ENCODE data around the gene HP. TPM values are rescaled to one million over a fixed set of nuclear protein-coding genes. Genes with fewer than 3 reads are reported as not detected.

Gene HP
- total and polyA plus RNA-seq, 2 of the 8 experiments (the other 6 are each of a cell fraction or from before 2014, with no cell fraction given) = not detected

GRCh38 chr16:72091217-72091616 lies 36.9 kb downstream of the HP start:
- Histone ChIP-seq H3K79me1 (ENCODE audit: low read depth, low read length) (peaks cover 6% of the 10 kb centered on the region), H2BK5ac (ENCODE audit: low read depth, low read length) (no peak overlapping the region), H3K56ac (replicated peaks; ENCODE audit: insufficient read length, low read depth, low read length) (no peak overlapping the region), H2BK12ac (ENCODE audit: low read depth, low read length) (no peak overlapping the region), H2AK5ac (ENCODE audit: low read depth, low read length) (no peak overlapping the region), H3K27me3 (replicated peaks in 1 of 4; ENCODE audit: control insufficient read depth in 3 of 4, extremely low read depth in 1 of 4, insufficient read depth in 3 of 4, low read length in 3 of 4) (no peaks in the 10 kb centered on the region), H3K14ac (ENCODE audit: insufficient read length) (no peak overlapping the region), H4K5ac (ENCODE audit: insufficient read length, low read depth, low read length) (no peak overlapping the region), H2BK15ac (ENCODE audit: low read length) (no peak overlapping the region), H3K18ac (ENCODE audit: extremely low read depth, low read length) (no peak overlapping the region), H4K8ac (ENCODE audit: extremely low read depth, insufficient read depth, low read length) (no peak overlapping the region), H2BK20ac (ENCODE audit: low read length) (no peak overlapping the region), H2BK120ac (replicated peaks; ENCODE audit: low read depth, low read length) (no peak overlapping the region), H3K23ac (ENCODE audit: insufficient read length) (no peak overlapping the region), H3K79me2 (ENCODE audit: control insufficient read depth in 1 of 2, insufficient read depth in 2 of 2, low read length in 2 of 2) (peaks cover 4 to 42% of the 10 kb centered on the region in 2 experiments), H2AFZ (ENCODE audit: low read length) (no peak overlapping the region), H3K4me1 (replicated peaks in 1 of 4; ENCODE audit: control insufficient read depth in 3 of 4, insufficient read depth in 4 of 4, low read length in 3 of 4) (peaks cover 0 to 6% (median under 1%) of the 10 kb centered on the region in 4 experiments; a peak in 2 of 7 replicates), H3K36me3 (ENCODE audit: control insufficient read depth in 2 of 4, insufficient read depth in 4 of 4, low read length in 3 of 4) (peaks cover 0 to 24% (median 12%) of the 10 kb centered on the region in 4 experiments; a peak in 5 of 8 replicates), H4K20me1 (replicated peaks in 1 of 2; ENCODE audit: control insufficient read depth in 1 of 2, insufficient read depth in 2 of 2, low read length in 2 of 2) (peaks cover 0 to 5% of the 10 kb centered on the region in 2 experiments), H3K23me2 (ENCODE audit: low read depth, low read length) (peaks cover 8% of the 10 kb centered on the region; the same call in 1 of the 2 replicates), H3K4ac (replicated peaks; ENCODE audit: insufficient read length, low read depth, low read length) (no peak overlapping the region), H3K27ac (ENCODE audit: low read depth, low read length) (no peak overlapping the region), H4K91ac (replicated peaks; ENCODE audit: insufficient read length, low read length) (no peak overlapping the region), H3K9me3 (ENCODE audit: insufficient read depth in 2 of 2, low read depth in 1 of 2, low read length in 1 of 2) (no peaks in the 10 kb centered on the region), H3K4me2 (ENCODE audit: insufficient read depth in 1 of 2, low read depth in 2 of 2, low read length in 2 of 2) (no peak overlapping the region), H3K9ac (replicated peaks in 1 of 4; ENCODE audit: extremely low read depth in 1 of 4, low read depth in 3 of 4, low read length in 3 of 4) (no peak overlapping the region), H3K4me3 (ENCODE audit: extremely low read depth in 1 of 4, insufficient read depth in 2 of 4, low read depth in 3 of 4, low read length in 4 of 4) (no peak overlapping the region)
- ChIA-PET CTCF (ENCODE audit: partially characterized antibody) (interaction anchor here (1.0 to 2.0 kb wide), 4 partner anchors 23 to 59 kb away, joined by 3 to 9 read pairs (median 4); no protein-coding TSS in a partner anchor), POLR2A (ENCODE audit: partially characterized antibody) (interaction anchor here (4.0 kb wide), 1 partner anchor 12 kb away, joined by 21 read pairs; no protein-coding TSS in a partner anchor)
- 94% methylated on average over 3 of the region's 3 CpGs; no CpG with 5 or more reads in 1 of the 2 experiments for WGBS, 2 experiments (ENCODE audit: extremely low coverage in 1 of 2, insufficient coverage in 1 of 2, insufficient read length in 1 of 2, insufficient replicate concordance in 2 of 2, low coverage in 1 of 2, low lambda C conversion rate in 2 of 2, missing lambda C conversion rate in 1 of 2)
- FAIRE-seq (no peak), DNase-seq (ENCODE audit: low read depth in 1 of 2, low spot score in 2 of 2) (no peak)
- TF ChIP-seq YY1 (IDR thresholded peaks at IDR 0.05; ENCODE audit: low read depth, low read length) = no peak
- no peak for TF ChIP-seq TAF1 (IDR thresholded peaks at IDR 0.05; ENCODE audit: low read depth, low read length)
- TF ChIP-seq SP2 (IDR thresholded peaks at IDR 0.05; ENCODE audit: low read length) = no peak
- TF ChIP-seq POLR2AphosphoS5 (IDR thresholded peaks at IDR 0.05; ENCODE audit: low read depth, low read length) = no peak
- no peak for TF ChIP-seq SP4 (IDR thresholded peaks at IDR 0.05; ENCODE audit: low read length)
- TF ChIP-seq PHF8 (conservative IDR thresholded peaks at IDR 0.05; ENCODE audit: low read depth, low read length) = no peak
- no peak for TF ChIP-seq KDM5A (IDR thresholded peaks at IDR 0.05; ENCODE audit: low read length)
- TF ChIP-seq TCF12 (IDR thresholded peaks at IDR 0.05; ENCODE audit: low read depth, low read length) = no peak
- no peak for TF ChIP-seq SRF (IDR thresholded peaks at IDR 0.05; ENCODE audit: low read depth, low read length)
- no peak for TF ChIP-seq RNF2 (IDR thresholded peaks at IDR 0.05; ENCODE audit: borderline replicate concordance, low read depth, low read length, missing control alignments, poor library complexity, severe bottlenecking)
- no peak for TF ChIP-seq CHD2 (IDR thresholded peaks at IDR 0.05; ENCODE audit: low read length)
- no peak for TF ChIP-seq SP1 (IDR thresholded peaks at IDR 0.05; ENCODE audit: low read depth, low read length)
- TF ChIP-seq GTF2F1 (IDR thresholded peaks at IDR 0.05; ENCODE audit: borderline replicate concordance, low read depth, low read length) = no peak

Measured in H1 (cell line).